Activated CD4-positive, alpha-beta T cell treated with anti-CD3 and anti-CD28 coated beads, Interleukin-2, Interleukin-4, amounts not matched to agents 100 ng/mL and 50 ng/mL, durations not matched to agents 16 hours and 8 hours (primary cell): ENCODE results near the gene HS6ST3.

ENCODE experiments used
- DNase-seq: peaks from one replicate; pipeline ENCODE4 v3.0.0-alpha.2; 2020; ENCODE audit warnings: low spot score

Gene HS6ST3

DNA sequence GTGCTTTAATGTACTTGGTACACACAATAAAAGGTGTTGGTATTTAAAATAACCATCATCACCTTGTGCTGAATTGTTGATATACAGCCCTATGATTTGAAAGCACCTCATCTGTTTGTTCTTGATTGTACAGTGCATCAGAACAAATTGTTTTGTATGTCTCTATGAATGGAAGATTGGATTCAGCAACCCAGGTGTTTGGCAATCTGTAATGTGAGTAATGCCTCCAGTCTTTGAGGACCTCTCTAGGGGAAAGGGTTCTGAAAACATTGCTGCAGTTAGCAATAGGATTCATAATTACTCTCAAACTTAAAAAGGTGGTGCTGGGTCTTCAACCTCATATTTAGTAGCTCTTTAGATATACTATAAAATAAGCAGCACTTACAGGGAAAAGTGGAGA is 562.6 kb downstream of the HS6ST3 start:
- DNase-seq: no peak

GRCh38 chr13:96661612-96662011 is 571.7 kb downstream of the HS6ST3 start:
- DNase-seq: no peak

GRCh38 chr13:96662036-96662435 is 572.1 kb downstream of the HS6ST3 start:
- DNase-seq: no peak

DNA sequence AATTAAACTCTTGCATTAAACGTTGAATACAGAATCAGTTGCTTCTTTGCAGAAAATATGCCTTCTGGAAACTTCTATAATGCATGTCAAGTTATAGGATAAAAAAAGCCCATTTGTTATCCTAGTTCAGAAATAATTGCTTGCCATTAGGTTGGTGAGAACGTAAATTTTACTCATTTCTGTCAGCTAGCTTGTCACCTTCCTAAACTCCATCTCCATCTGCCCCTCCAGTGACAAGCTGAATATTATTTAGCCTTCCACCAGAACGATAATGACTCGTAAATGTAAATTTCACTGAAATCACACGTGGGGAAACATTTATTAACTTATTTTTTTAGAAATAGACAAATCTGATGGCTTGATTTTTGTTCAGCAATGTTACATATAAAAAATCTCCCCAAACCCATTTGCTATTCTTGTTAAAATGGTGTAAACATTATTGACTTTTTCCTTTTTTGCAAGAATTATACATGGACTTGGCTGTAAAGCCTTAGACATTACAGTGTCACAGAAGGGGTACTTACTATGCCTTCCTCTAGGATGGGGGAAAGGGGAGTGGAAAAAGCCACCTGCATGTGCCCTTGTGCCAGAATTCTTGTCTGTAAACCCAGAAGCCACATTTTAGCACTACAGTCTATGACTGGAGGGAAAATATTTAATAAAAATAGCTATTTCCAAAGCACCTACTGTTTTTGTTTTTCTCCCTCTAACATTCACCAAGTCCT is 577.5 kb downstream of the HS6ST3 start:
- no peak for DNase-seq

GRCh38 chr13:96671073-96671472 is 581.2 kb downstream of the HS6ST3 start:
- DNase-seq: no peak

DNA sequence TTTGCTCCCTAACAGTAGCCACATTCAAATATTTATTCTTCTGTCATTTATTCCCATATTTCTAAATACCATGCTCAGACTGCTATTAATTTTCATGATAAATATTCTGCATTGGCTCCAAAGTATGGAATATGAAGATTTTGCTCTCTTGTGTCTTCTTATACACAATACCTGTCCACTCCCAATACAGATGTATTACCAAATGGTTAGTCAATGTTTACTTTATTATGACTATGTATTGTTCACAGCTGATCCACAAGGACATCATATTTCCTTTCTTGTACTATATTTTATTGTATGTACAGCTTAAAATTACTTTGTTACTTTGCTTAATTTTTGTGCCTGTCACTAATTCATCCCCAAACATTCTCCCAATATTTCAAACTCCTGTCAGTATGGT is 582.1 kb downstream of the HS6ST3 start:
- no peak for DNase-seq

DNA sequence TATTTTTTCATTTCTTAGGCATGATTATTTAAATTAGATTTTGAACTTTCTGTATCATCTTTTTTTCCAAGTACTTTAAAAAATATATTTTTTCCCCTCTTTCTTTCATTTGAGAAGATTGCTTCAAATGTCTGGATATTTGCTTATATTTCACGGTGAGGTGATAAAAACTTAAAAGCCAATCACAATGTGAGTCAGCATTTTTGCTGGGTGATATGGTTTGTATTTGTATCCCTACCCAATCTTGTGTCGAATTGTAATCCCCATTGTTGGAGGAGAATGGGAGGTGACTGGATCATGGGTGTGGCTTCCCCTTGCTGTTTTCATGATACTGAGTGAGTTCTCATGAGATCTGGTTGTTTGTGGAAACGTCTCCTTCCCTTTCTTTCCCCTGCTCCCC is 583.9 kb downstream of the HS6ST3 start:
- no peak for DNase-seq

GRCh38 chr13:96677029-96677428 is 587.1 kb downstream of the HS6ST3 start:
- no peak for DNase-seq

GRCh38 chr13:96678801-96679200 is 588.9 kb downstream of the HS6ST3 start:
- no peak for DNase-seq

DNA sequence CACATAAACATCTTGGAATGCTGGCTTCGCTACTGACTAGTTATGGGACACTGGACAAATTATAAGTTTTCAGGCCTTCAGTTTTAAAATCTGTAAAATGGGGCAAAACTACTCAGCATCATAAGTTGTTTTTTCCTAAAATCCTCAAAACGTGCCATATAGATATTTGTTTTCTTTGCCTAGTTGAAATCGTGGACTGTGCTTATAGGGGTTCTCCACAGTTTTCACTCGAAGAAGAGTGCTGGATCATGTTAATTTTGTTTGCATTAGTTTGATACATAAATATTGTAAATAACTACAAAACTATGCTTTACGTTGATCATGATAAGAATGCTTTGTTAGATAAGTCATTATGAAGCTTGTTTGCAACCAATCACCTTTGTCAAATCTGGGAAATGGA is 591.0 kb downstream of the HS6ST3 start:
- DNase-seq: no peak

- DNase-seq: no peak
Observed at GRCh38 chr13:96681766-96682165, 591.9 kb downstream of the HS6ST3 start.

- no peak for DNase-seq
Observed at GRCh38 chr13:96684469-96684868, 594.6 kb downstream of the HS6ST3 start.

- no peak for DNase-seq
Observed at GRCh38 chr13:96684907-96685306, 595.0 kb downstream of the HS6ST3 start.

GRCh38 chr13:96686286-96686685 is 596.4 kb downstream of the HS6ST3 start:
- DNase-seq: no peak

DNA sequence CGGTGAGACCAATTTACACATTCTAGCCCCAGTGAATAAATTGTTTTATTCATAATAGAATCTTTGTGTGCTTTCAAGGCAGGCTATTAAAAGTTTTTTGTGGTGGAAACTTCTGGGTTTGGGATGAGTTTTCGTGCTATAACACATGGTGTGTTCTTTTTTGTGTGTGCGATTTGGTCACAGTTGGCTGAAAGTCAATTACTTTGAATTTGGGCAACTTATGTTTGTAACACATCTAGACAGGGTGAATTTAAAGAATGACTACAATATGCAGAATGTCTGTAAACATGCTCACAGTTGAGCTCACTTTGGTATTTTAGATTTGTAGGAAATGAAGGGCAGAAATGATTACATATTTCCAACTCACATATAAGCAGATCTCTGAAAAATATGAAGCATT is 597.3 kb downstream of the HS6ST3 start:
- no peak for DNase-seq

DNA sequence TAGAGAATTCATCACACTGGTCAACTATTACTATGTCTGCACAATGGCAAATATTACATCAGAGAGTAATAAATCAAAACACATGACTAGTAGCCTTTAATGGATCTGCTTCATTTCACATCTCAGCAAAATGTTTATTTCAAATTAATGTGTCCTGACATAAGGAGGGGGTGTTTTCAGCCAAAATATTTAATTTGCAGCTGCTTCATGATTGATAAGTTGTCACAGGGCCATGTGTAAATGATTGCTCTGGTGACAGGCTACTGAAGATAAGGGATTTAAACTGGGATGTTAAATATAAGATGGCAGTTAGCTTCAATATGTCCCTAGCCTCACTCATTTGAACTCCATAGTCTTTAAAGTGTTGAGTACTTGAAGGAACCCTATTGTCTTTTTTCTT is 601.1 kb downstream of the HS6ST3 start:
- no peak for DNase-seq

GRCh38 chr13:96696389-96696900 is 606.5 kb downstream of the HS6ST3 start:
- DNase-seq: no peak

GRCh38 chr13:96700657-96701056 is 610.8 kb downstream of the HS6ST3 start:
- DNase-seq: no peak

GRCh38 chr13:96707146-96707545 is 617.2 kb downstream of the HS6ST3 start:
- DNase-seq: no peak

DNA sequence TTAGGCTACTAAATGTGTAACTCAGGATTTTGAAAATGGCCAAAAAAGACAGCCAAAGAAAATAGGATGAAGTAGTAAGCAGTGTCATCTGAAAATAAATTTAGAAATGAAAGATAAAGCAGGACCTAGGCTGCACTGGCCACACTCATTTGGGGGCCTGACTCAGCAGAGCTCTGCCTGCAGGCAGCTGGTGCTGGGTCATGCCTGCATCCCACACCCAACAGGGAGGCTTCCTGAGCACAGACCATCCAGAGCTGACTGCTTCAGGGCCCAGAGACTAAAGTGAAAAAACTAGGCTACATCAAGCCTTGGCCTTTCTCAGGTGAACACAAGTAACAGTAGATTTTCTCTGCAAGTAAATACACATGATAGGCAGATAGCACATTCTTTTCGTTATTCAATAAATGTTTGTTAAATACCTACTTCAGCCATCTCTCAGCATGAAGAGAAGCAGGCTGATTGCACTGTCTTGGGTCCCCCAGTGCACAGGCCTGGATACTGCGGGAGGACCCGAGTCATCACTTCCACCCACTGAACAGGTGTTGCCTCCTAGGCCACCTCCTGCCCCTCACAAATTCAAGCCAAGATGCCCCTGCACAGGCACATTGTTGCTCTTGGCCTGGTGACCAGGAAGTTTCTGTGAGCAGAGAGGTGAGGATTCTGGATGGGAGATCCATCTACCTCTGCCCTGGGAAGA is 620.4 kb downstream of the HS6ST3 start:
- no peak for DNase-seq

GRCh38 chr13:96720446-96720845 is 630.5 kb downstream of the HS6ST3 start:
- no peak for DNase-seq

DNA sequence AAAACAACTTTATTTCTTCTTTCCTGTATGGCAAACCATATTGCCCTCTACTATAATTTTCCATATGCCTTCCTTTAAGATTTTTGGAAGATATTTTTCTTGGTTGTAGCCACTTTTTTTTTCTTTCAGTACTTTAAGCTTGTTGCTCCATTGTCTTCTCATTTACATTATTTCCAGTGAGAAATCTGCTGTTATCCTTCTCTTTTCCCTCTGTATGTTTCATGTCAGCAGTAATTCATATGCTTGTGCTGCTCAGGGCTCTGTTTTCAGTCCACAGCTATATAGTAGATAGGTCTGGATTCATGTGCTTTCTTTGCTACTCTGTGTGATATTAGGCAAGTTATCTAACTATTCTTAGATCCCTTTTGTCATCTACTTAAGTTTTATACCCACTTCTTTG is 636.7 kb downstream of the HS6ST3 start:
- DNase-seq: no peak

GRCh38 chr13:96728463-96728862 is 638.6 kb downstream of the HS6ST3 start:
- no peak for DNase-seq

DNA sequence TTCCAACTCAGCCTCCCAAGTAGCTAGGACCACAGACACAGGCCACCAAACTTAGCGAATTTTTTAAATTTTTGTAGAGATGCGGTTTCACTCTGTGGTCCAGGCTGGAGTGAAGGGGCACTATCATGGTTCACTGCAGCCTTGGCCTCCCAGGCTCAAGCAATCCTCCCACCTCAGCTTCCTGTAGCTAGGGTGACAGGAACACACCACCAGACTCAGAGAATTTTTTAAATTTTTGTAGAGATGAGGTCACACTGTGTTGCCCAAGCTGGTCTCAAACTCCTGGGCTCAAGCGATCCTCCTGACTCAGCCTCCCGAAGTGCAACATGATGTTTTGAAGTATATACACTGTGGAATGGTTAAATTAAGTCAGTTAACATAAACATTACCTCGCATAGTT is 640.8 kb downstream of the HS6ST3 start:
- DNase-seq: no peak
